Hepatocyte (in vitro differentiated cells): ENCODE results near the gene SDE2. TPM values are rescaled to one million over a fixed set of nuclear protein-coding genes. Genes with fewer than 3 reads are reported as not detected.

Source experiments
- DNase-seq: peaks from one replicate; pipeline ENCODE4 v3.0.0-alpha.2; 2016; ENCODE audit warnings: low spot score
- H2AFZ ChIP-seq: fragments of 200-600 bp; sonication (generic); 2 replicates; pipeline ENCODE4 v1.6.0; 2016; ENCODE audit warnings: antibody characterized with exemption, mild to moderate bottlenecking
- H3K27ac ChIP-seq: fragments of 200-600 bp; sonication (generic); 2 replicates; pipeline ENCODE4 v1.5.1; 2016; ENCODE audit warnings: mild to moderate bottlenecking
- H3K27me3 ChIP-seq: fragments of 200-600 bp; sonication (generic); 2 replicates; pipeline ENCODE4 v1.6.1; 2016
- H3K36me3 ChIP-seq: fragments of 200-600 bp; sonication (generic); replicated peaks from 2 replicates; pipeline ENCODE4 v1.5.1; 2016; ENCODE audit warnings: low read depth; ENCODE audit not compliant: insufficient read depth
- H3K4me1 ChIP-seq: fragments of 200-600 bp; sonication (generic); 2 replicates; pipeline ENCODE4 v1.5.1; 2016; ENCODE audit warnings: mild to moderate bottlenecking, moderate library complexity; ENCODE audit not compliant: insufficient read depth
- H3K4me2 ChIP-seq: fragments of 200-600 bp; sonication (generic); 2 replicates; pipeline ENCODE4 v1.6.0; 2016
- H3K4me3 ChIP-seq: fragments of 200-600 bp; sonication (generic); 2 replicates; pipeline ENCODE4 v1.5.1; 2016; ENCODE audit warnings: mild to moderate bottlenecking
- H3K79me2 ChIP-seq: fragments of 200-600 bp; sonication (generic); 2 replicates; pipeline ENCODE4 v1.6.0; 2017; ENCODE audit warnings: mild to moderate bottlenecking
- H3K9me2 ChIP-seq: fragments of 200-600 bp; sonication (generic); replicated peaks from 2 replicates; pipeline ENCODE4 v1.6.0; 2017; ENCODE audit warnings: mild to moderate bottlenecking; ENCODE audit not compliant: insufficient read depth
- H3K9me3 ChIP-seq: fragments of 200-600 bp; sonication (generic); 2 replicates; pipeline ENCODE4 v1.5.1; 2016; ENCODE audit warnings: low read depth, mild to moderate bottlenecking
- H4K20me1 ChIP-seq: fragments of 200-600 bp; sonication (generic); 2 replicates; pipeline ENCODE4 v1.6.0; 2016; ENCODE audit warnings: mild to moderate bottlenecking; ENCODE audit not compliant: insufficient read depth, poor library complexity, severe bottlenecking
- CTCF ChIP-seq: fragments of 200-600 bp; sonication (generic); IDR thresholded peaks from 2 replicates; pipeline ENCODE4 v1.5.1; 2016; ENCODE audit warnings: antibody characterized with exemption, mild to moderate bottlenecking; ENCODE audit not compliant: poor library complexity
- EZH2 ChIP-seq: fragments of 200-600 bp; sonication (generic); IDR thresholded peaks from 2 replicates; pipeline ENCODE4 v1.6.1; 2016; ENCODE audit warnings: antibody characterized with exemption, mild to moderate bottlenecking, borderline replicate concordance
- EZH2phosphoT487 ChIP-seq: fragments of 200-600 bp; sonication (generic); IDR thresholded peaks from one replicate; pipeline ENCODE4 v1.6.1; 2018; ENCODE audit warnings: antibody characterized with exemption, mild to moderate bottlenecking, low read depth, moderate library complexity; ENCODE audit not compliant: unreplicated experiment, severe bottlenecking
- WGBS: methylation state at CpG from one replicate; pipeline ENCODE4 v1.1.6; 2016; ENCODE audit warnings: low lambda C conversion rate; ENCODE audit errors: missing lambda C conversion rate; 5-methylcytosine and 5-hydroxymethylcytosine counted together
- polyA plus RNA-seq: library from polyadenylated mRNA; unstranded; fragments of >200 nt; fragmentation: Nextera tagmentation; extraction: Ambion mirVana; gene quantifications from 2 replicates; pipeline ENCODE4 v1.2.1, GENCODE V29; 2016
- total RNA-seq: library from RNA; depleted of rRNA; stranded (reverse); fragments of >200 nt; gene quantifications from 2 replicates; pipeline ENCODE4 v1.2.3, GENCODE V29; 2014

SDE2 gene
- total and polyA plus RNA-seq, 2 experiments from 2014 or later, result 14.6 to 27.3 TPM

DNA sequence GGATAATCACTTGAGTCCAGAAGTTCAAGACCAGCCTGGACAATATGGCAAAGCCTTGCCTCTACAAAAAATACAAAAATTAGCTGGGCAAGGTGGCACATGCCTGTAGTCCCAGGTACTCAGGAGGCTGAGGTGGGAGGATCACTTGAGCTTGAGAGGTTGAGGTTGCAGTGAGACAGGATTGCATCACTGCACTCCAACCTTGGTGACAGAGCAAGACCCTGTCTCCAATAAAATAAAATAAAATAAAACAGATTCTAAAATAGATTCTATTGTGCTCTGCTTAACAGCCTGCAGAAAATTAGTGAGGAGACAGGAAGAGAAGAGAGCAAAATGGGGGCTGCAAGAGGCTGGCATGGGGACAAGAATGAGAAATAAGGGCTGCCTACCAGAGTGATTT is 7.5 kb upstream of the SDE2 start:
- Histone ChIP-seq H4K20me1 (no peaks in the 10 kb centered on the region), H3K4me1 (no peaks in the 10 kb centered on the region)

DNA sequence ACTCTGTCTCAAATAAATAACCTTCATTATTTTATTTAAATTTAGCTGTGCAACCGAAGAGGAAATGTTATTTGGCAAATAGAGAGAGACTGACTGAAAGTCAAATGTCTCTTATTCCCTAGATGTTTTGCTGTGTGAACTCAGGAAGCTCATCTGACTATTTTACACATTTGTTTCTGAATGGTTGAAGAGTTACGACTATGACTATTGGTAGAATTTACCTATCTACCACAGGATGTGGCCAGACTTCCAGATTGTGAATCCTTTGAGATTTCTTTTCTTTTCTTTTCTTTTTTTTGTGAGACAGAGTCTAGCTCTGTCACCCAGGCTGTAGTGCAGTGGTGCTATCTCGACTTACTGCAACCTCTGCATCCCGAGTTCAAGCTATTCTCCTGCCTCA is 5.3 kb upstream of the SDE2 start:
- Histone ChIP-seq H3K9me2 (no peaks in the 10 kb centered on the region), H3K27ac (no peak overlapping the region), H3K36me3 (no peaks in the 10 kb centered on the region), H3K79me2 (no peaks in the 10 kb centered on the region), H4K20me1 (no peaks in the 10 kb centered on the region), H3K27me3 (no peaks in the 10 kb centered on the region), H2AFZ (no peak overlapping the region), H3K4me3 (no peak overlapping the region), H3K9me3 (no peaks in the 10 kb centered on the region), H3K4me1 (peaks cover 3% of the 10 kb centered on the region), H3K4me2 (no peak overlapping the region)
- no peak for DNase-seq
- no peak for TF ChIP-seq EZH2phosphoT487
- no peak for TF ChIP-seq CTCF
- no peak for TF ChIP-seq EZH2
- WGBS, result 93% methylated on average over 4 of the region's 4 CpGs

More for the DNA sequence above, 7.5 kb upstream of the SDE2 start:
- H3K79me2 ChIP-seq, result no peaks in the 10 kb centered on the region
- no peak for DNase-seq
- no peak overlapping the region for H3K4me3 ChIP-seq
- no peak overlapping the region for H3K4me2 ChIP-seq
- no peaks in the 10 kb centered on the region for H3K27me3 ChIP-seq
- H3K27ac ChIP-seq, result no peak overlapping the region
- TF ChIP-seq EZH2, result no peak
- no peak for TF ChIP-seq CTCF
- no peak for TF ChIP-seq EZH2phosphoT487
- H2AFZ ChIP-seq, result no peak overlapping the region
- no peaks in the 10 kb centered on the region for H3K9me2 ChIP-seq
- H3K36me3 ChIP-seq, result no peaks in the 10 kb centered on the region
- H3K9me3 ChIP-seq, result no peaks in the 10 kb centered on the region

DNA sequence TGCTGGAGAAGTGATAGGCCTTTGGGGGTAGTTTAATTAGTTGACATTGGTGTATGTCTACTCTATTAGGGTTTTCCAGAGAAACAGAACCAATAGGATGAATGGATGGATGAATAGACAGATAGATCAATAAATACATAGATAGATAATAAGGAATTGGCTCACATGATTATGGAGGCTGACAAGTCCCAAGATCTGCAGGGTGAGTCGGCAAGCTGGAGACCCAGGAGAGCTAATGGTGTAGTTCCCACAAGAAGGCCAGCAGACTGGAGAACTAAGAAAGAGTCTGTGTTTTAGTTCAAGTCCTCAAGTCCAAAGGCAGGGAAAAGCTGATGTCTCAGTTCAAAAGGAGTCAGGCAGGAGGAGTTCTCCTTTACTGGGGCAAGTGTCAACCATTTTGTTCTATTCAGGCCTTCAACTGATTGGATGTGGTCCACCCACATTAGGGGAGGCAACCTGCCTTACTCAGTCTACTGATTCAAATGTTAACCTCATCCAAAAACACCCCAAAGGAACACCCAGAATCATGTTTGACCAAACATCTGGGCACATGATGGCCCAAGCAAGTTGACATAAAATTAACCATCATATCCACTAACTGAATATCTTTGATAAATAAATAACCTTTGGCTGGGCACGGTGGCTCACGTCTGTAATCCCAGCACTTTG is 4.5 kb upstream of the SDE2 start:
- WGBS, result 94% methylated on average over 3 of the region's 3 CpGs
- Histone ChIP-seq H3K27me3 (no peaks in the 10 kb centered on the region), H3K79me2 (peaks cover 4% of the 10 kb centered on the region), H2AFZ (no peak overlapping the region), H3K9me2 (no peaks in the 10 kb centered on the region), H3K4me1 (peaks cover 3% of the 10 kb centered on the region), H3K4me3 (no peak overlapping the region), H3K27ac (no peak overlapping the region), H3K4me2 (no peak overlapping the region), H3K36me3 (no peaks in the 10 kb centered on the region), H4K20me1 (no peaks in the 10 kb centered on the region), H3K9me3 (no peaks in the 10 kb centered on the region)
- TF ChIP-seq EZH2phosphoT487 (no peak), EZH2 (no peak), CTCF (no peak)
- no peak for DNase-seq
